ENCODE data around the gene GALNT17.

- TF ChIP-seq POLR2A (IDR thresholded peaks at IDR 0.05; ENCODE audit: low read depth, low read length) (no peak), POLR2AphosphoS5 (IDR thresholded peaks at IDR 0.05; ENCODE audit: low read depth, low read length) (no peak), TAF1 (IDR thresholded peaks at IDR 0.05; ENCODE audit: borderline replicate concordance, low read depth, low read length) (no peak)
Observed at GRCh38 chr7:71543396-71543795, 411.5 kb downstream of the GALNT17 start.

Data from GM12892 (cell line).